ENCODE data around the gene CDH6. TPM values are rescaled to one million over a fixed set of nuclear protein-coding genes. Genes with fewer than 3 reads are reported as not detected.

The CDH6 gene
- total and polyA plus RNA-seq, 2 of the 4 experiments (the other 2 are of a cell fraction) = 72.2 to 232 TPM

DNA sequence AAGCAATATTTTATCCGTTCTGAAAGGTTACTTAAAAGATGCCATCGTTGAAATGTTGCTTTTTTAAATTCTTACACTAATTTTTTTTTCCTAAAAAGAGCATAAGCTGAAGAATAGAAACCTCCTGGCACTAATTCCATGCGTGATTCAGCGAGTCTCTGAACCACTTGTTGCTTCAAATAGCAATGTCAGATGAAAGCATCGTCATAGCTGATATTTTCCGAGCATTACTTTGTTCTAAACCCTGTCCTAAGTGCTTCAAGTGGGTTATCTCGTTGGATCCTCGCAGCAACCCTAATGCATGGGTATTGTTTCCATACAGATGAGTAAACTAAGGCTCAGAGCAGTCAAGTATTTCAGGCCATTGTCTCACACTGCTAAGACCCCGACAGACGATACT lies 79.7 kb downstream of the CDH6 start:
- H3K9me3 ChIP-seq (ENCODE audit: control insufficient read depth, insufficient read depth, low read length) = no peaks in the 10 kb centered on the region
- H3K27ac ChIP-seq (ENCODE audit: insufficient read depth, low read length) = no peak overlapping the region
- no peaks in the 10 kb centered on the region for H4K20me1 ChIP-seq (ENCODE audit: insufficient read depth, low read length)
- no peak overlapping the region for H3K14ac ChIP-seq (replicated peaks; ENCODE audit: low read depth, low read length)
- DNase-seq = peak; percentile 10
- 100% methylated on average over 3 of the region's 10 CpGs; no CpG with 5 or more reads in 1 of the 2 experiments for WGBS, 2 experiments (ENCODE audit: extremely low coverage in 2 of 2, insufficient read length in 1 of 2)
- CTCF ChIA-PET = no interaction called here
- peak overlapping the region; percentile 44 for H2AFZ ChIP-seq (replicated peaks; ENCODE audit: low read length, poor library complexity)
- dilution Hi-C loops (cut with HindIII; ENCODE audit: low sequenced_read_pairs, unreplicated experiment) = no loop called here
- no peak overlapping the region for H3K4ac ChIP-seq (ENCODE audit: low read depth, low read length)
- H4K91ac ChIP-seq (ENCODE audit: insufficient read depth, low read depth, low read length) = no peak overlapping the region
- H3K18ac ChIP-seq (ENCODE audit: low read depth, low read length) = peak overlapping the region; percentile 29; the same call in 1 of the 2 replicates
- TF ChIP-seq SMC3 (IDR thresholded peaks at IDR 0.05; ENCODE audit: low read depth, low read length) (no peak), FOS (IDR thresholded peaks at IDR 0.05; ENCODE audit: low read depth, low read length) (no peak), CHD1 (IDR thresholded peaks at IDR 0.05; ENCODE audit: low read depth, low read length) (no peak)
- H3K9ac ChIP-seq (ENCODE audit: low read depth, low read length) = no peak overlapping the region
- H4K8ac ChIP-seq (ENCODE audit: low read depth in 2 of 2, low read length in 2 of 2) = peak overlapping the region in 1 of 2 experiments; percentile 32; a peak in 1 of 4 replicates
- H2BK20ac ChIP-seq (ENCODE audit: low read depth, low read length) = no peak overlapping the region
- H3K4me2 ChIP-seq (ENCODE audit: low read depth, low read length) = peak overlapping the region; percentile 75; the same call in 1 of the 2 replicates
- H3K4me3 ChIP-seq (ENCODE audit: insufficient read depth, low read depth, low read length) = no peak overlapping the region
- no peak for ATAC-seq (ENCODE audit: low read depth)
- no TSS peak for BruUV-seq (replicated peaks)
- no peak overlapping the region for H3K56ac ChIP-seq (ENCODE audit: extremely low read depth, insufficient read depth, low read length)
- POLR2A ChIA-PET (ENCODE audit: unreplicated experiment) = no interaction called here
- H3K4me1 ChIP-seq (ENCODE audit: control insufficient read depth, insufficient read depth, low read length) = peaks cover 2% of the 10 kb centered on the region; the same call in 1 of the 2 replicates
- H4K5ac ChIP-seq (ENCODE audit: low read depth, low read length) = peak overlapping the region; percentile 76; the same call in 1 of the 2 replicates
- H2AK9ac ChIP-seq (replicated peaks; ENCODE audit: low read depth, low read length, poor library complexity) = no peak overlapping the region
- H3K36me3 ChIP-seq (ENCODE audit: control insufficient read depth, insufficient read depth, low read length) = peaks cover 3% of the 10 kb centered on the region; the same call in 1 of the 2 replicates
- no peak overlapping the region for H2BK5ac ChIP-seq (ENCODE audit: low read depth, low read length, poor library complexity, severe bottlenecking)
- no peak overlapping the region for H2BK120ac ChIP-seq (ENCODE audit: low read depth, low read length)
- in situ Hi-C loops (cut with MboI; ENCODE audit: low sequenced_read_pairs) = loop anchor here (25.0 kb wide), 1 partner anchor 1236 kb away; no protein-coding TSS in a partner anchor
- no peak overlapping the region for H2AK5ac ChIP-seq (ENCODE audit: low read depth, low read length)
- H3K79me1 ChIP-seq (ENCODE audit: low read depth in 1 of 2, low read length in 2 of 2) = peaks cover 19 to 20% of the 10 kb centered on the region in 2 experiments
- H3K9me1 ChIP-seq (ENCODE audit: insufficient read depth, low read length) = no peaks in the 10 kb centered on the region
- intact Hi-C loops (cut with micrococcal nuclease) = no loop called here
- no peaks in the 10 kb centered on the region for H3K27me3 ChIP-seq (ENCODE audit: control insufficient read depth, insufficient read depth, low read length)
- H2BK15ac ChIP-seq (ENCODE audit: low read depth, low read length) = no peak overlapping the region
- H3K23ac ChIP-seq (ENCODE audit: low read depth, low read length) = no peak overlapping the region

Data from IMR-90 (cell line).